HT1080 (cell line): ENCODE results near the gene RNF5. TPM values are rescaled to one million over a fixed set of nuclear protein-coding genes. Genes with fewer than 3 reads are reported as not detected.
"Not testable (repeated sequence)": the region's sequence is repeated elsewhere in the genome, so short reads cannot be mapped to it uniquely, and the experiment has no call there.

ENCODE experiments used
- DNase-seq: peaks from one replicate; pipeline ENCODE4 v3.0.0-alpha.2; 2015; ENCODE audit warnings: low read depth
- total RNA-seq: library from RNA; depleted of rRNA; stranded (reverse); fragments of >200 nt; shearing (Covaris generic); gene quantifications from 2 replicates; pipeline ENCODE4 v1.2.3, GENCODE V29; 2014

Gene RNF5
- total RNA-seq, 1 experiment from 2014 or later, result 56.0 TPM

DNA sequence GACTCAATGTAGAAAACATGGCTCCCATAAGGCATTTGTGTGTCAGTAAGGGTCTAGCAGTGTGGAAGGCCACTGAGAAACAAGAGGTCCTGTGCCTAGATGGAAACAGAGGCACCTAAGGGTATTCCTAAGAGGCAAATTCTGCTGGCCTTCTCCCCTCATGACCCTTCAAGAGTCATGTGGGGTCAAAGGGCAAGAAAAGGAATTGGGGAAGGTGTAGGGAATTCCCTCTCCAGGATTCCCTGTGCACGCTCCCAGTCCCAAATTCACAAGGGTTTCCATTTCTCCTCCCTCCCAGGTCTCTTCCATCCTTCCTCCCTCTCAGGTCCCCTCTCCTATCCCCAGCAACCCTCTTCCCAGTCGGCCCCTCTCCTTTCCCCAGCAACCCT, 2.9 kb upstream of the RNF5 start:
- DNase-seq, result no peak

DNA sequence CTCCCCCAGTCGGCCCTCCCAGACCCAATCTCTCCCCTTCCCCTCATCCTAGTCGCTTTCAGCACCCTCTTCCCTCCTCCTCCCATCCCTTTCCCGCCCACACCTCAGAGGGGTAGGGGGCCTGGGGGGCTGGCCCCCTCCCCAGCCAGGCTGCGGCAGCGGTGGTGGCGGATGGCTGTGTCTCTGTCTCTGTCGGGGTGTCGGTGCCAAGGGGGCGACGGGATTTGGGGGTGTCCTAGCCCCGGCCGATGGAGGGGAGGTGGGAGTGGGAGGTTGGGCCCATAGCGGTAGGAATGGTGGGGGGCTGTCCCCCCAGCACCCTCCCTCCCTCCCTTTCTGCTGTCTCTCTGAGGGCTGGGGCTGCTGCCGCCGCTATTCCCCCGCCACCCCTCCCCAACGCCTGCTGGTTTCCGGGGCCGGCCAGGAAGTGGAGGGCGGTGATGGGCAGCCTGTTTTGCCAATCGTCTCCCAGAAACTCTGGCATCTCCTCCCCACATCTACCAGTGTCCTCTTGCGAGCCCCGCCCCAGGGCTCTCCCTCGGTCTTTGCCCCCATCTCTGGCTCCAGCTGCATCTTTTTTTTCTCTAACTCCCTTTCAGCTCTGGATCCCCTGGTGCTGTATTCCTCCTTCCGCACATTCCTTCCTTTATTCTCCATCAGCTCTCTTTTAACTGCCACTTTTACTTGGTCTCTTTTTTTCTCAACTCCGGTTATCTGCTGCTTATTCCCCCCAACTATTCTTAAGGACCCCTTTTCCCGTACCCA, 2.3 kb upstream of the RNF5 start, which contains the start of gene AGPAT1:
AGPAT1 (minus strand) TSS at position 374 of the 765 bp plus-strand sequence. CDS start 4,588 bp downstream, outside the sequence.
- peak; percentile 97 for DNase-seq

GRCh38 chr6:32176476-32177182, 1.6 kb upstream of the RNF5 start:
- peak; percentile 69 for DNase-seq

- peak; percentile 71 for DNase-seq
Measured at GRCh38 chr6:32177183-32177787, 920 bp upstream of the RNF5 start.

- no peak for DNase-seq
Measured at GRCh38 chr6:32178547-32179440, 589 bp downstream of the RNF5 start.

- no peak for DNase-seq
Measured at GRCh38 chr6:32179766-32180405, 1.7 kb downstream of the RNF5 start.

GRCh38 chr6:32181148-32181702, 3.0 kb downstream of the RNF5 start:
- DNase-seq, result no peak

GRCh38 chr6:32181915-32182529, 3.8 kb downstream of the RNF5 start:
- no peak for DNase-seq

GRCh38 chr6:32182555-32182981, 4.4 kb downstream of the RNF5 start:
- DNase-seq, result no peak

GRCh38 chr6:32183030-32183429, 4.8 kb downstream of the RNF5 start:
- DNase-seq, result no peak

GRCh38 chr6:32183483-32184083, 5.4 kb downstream of the RNF5 start:
- no peak for DNase-seq

DNA sequence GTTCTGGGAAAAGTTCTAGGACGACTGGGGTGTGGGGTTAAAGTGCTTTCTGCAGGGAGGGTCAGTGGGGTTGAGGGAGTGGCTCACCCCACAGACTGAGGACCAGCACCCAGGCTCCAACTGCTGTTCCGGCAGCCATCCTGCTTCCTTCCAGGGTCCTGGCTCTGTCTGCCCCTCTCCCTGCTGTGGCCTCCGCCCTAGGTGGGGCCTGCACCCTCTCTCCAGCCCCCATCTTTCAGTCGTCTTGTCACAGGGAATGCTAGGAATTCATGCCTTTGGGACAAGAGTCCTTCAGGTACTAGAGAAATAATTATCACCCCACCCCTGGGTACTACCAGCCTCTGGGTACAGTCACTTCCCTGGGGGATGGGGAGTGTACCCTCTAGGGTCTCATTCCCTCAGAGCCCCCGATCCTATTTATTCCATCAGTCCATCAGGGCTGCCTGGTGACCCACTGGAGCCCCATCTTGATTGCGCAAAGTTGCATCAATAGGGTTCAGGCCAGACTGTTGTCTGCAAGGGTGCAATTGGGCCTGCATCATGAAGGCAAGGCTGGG, 6.0 kb downstream of the RNF5 start, which contains the start of gene AGER:
AGER (minus strand) TSS at position 170 of the 557 bp plus-strand sequence; CDS start at position 139, 31 bp downstream.
- DNase-seq, result no peak

DNA sequence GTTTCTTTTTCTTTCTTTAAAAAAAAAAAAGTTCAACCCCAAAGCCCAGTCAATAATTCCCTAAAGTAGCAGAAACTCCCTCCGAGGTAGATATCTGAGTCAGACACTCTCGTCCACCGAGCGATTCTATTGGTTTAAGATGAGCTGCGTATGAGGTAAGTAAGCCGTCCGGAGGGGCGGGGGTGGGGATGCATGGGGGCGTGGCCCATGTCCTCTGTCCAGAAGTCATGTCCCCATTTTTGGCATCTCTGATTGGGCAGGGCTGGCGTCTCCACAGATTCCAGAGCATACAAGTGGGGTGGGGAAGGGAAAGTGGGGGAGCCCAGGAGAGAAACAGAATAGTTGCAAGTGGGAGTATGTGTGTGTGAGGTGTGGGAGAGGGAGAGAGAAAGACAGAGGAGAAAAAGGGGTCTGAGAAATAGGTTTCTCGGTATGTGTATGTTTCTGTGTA, 7.5 kb downstream of the RNF5 start:
- DNase-seq, result peak; percentile 72

- not testable (repeated sequence) for DNase-seq
Measured at GRCh38 chr6:32186151-32186840, 8.1 kb downstream of the RNF5 start.

DNA sequence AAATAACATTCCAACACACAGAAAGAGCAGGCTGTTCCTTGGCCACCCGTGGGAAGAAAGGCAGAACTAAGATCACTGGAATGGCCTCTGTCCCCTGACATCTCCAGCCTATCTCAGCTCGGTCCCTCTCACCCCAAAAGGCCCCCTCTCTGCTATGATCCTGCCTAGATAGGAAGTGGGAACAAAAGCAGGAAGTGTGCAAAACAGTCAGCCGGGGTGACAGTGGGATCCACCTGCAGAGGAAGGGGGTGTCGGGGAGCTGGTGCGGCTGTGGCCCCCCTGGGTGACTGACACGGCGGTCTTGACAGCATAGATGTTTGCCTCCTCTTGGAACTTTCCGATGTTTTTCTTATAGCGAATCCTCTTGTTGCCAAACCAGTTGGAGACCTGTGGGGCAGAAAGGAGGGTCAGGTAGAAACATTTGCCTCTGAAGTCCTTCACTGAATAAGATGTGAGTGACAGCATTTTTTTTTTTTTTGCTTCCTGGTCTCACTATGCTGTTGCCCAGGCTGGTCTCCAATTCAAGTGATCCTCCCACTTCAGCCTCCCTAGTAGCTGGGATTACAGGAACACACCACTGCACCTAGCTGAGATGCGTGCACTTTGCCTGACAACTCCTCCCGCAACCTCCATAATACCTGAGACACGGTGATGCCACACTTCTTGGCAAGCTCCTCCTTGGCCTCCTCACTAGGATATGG, 9.0 kb downstream of the RNF5 start:
- DNase-seq, result no peak

- DNase-seq, result not testable (repeated sequence)
Measured at GRCh38 chr6:32187725-32188380, 9.6 kb downstream of the RNF5 start.
